NCI-H345 treated with DMSO at 0.1 percent for 48 hours (cell line): ENCODE data around the gene AGPAT4.
"Not testable (repeated sequence)": the region's sequence is repeated elsewhere in the genome, so short reads cannot be mapped to it uniquely, and the experiment has no call there.

Experiments
- DNase-seq: peaks from one replicate; lab custom pipeline; 2025; ENCODE audit not compliant: unreplicated experiment; lab: John Stamatoyannopoulos, UW

Gene AGPAT4

GRCh38 chr6:161123319-161123718 is 150.5 kb downstream of the AGPAT4 start:
- not testable (repeated sequence) for DNase-seq

GRCh38 chr6:161117942-161118341 is 155.9 kb downstream of the AGPAT4 start:
- DNase-seq: no peak

- DNase-seq: no peak
Measured at GRCh38 chr6:161117308-161117707, 156.6 kb downstream of the AGPAT4 start.

- no peak for DNase-seq
Measured at GRCh38 chr6:161116554-161116953, 157.3 kb downstream of the AGPAT4 start.

GRCh38 chr6:161115468-161115867 is 158.4 kb downstream of the AGPAT4 start:
- DNase-seq: no peak

GRCh38 chr6:161111261-161111660 is 162.6 kb downstream of the AGPAT4 start:
- DNase-seq: no peak

- no peak for DNase-seq
Measured at GRCh38 chr6:161110028-161110779, 163.7 kb downstream of the AGPAT4 start.

GRCh38 chr6:161109366-161109765 is 164.5 kb downstream of the AGPAT4 start:
- no peak for DNase-seq

GRCh38 chr6:161108916-161109315 is 164.9 kb downstream of the AGPAT4 start:
- no peak for DNase-seq

- DNase-seq: no peak
Measured at GRCh38 chr6:161107779-161108730, 165.8 kb downstream of the AGPAT4 start.

GRCh38 chr6:161105408-161105807 is 168.5 kb downstream of the AGPAT4 start:
- DNase-seq: no peak

GRCh38 chr6:161104966-161105365 is 168.9 kb downstream of the AGPAT4 start:
- no peak for DNase-seq

- DNase-seq: no peak
Measured at GRCh38 chr6:161103475-161103874, 170.4 kb downstream of the AGPAT4 start.

GRCh38 chr6:161101517-161101916 is 172.3 kb downstream of the AGPAT4 start:
- no peak for DNase-seq

- no peak for DNase-seq
Measured at GRCh38 chr6:161100072-161100471, 173.8 kb downstream of the AGPAT4 start.

GRCh38 chr6:161095916-161096315 is 177.9 kb downstream of the AGPAT4 start:
- no peak for DNase-seq

GRCh38 chr6:161094955-161095354 is 178.9 kb downstream of the AGPAT4 start:
- no peak for DNase-seq

GRCh38 chr6:161091972-161092701 is 181.7 kb downstream of the AGPAT4 start:
- DNase-seq: no peak

GRCh38 chr6:161091151-161091550 is 182.7 kb downstream of the AGPAT4 start:
- DNase-seq: no peak

GRCh38 chr6:161088676-161089328 is 185.1 kb downstream of the AGPAT4 start:
- DNase-seq: no peak

GRCh38 chr6:161085246-161085645 is 188.6 kb downstream of the AGPAT4 start:
- DNase-seq: no peak
